H9 (cell line): ENCODE results near the gene FAM32A. TPM values are rescaled to one million over a fixed set of nuclear protein-coding genes. Genes with fewer than 3 reads are reported as not detected.

Source experiments
- DNase-seq: peaks from one replicate; pipeline ENCODE4 v3.0.0-alpha.2; 2017
- H2AFZ ChIP-seq: one replicate; pipeline ENCODE4 v1.6.1; 2013; ENCODE audit warnings: mild to moderate bottlenecking, low read length, control low read depth, moderate library complexity
- H2AK5ac ChIP-seq: 2 replicates; pipeline ENCODE4 v1.6.1; 2013; ENCODE audit warnings: low read length, control low read depth, mixed read lengths; ENCODE audit not compliant: insufficient read length
- H2BK120ac ChIP-seq: one replicate; pipeline ENCODE4 v1.6.1; 2013; ENCODE audit warnings: low read depth, mild to moderate bottlenecking, low read length, control low read depth, inconsistent platforms; ENCODE audit not compliant: poor library complexity, severe bottlenecking
- H2BK12ac ChIP-seq: 2 replicates; pipeline ENCODE4 v1.6.1; 2013; ENCODE audit warnings: low read length, control low read depth, mixed read lengths, low read depth; ENCODE audit not compliant: insufficient read length
- H2BK15ac ChIP-seq: 2 replicates; pipeline ENCODE4 v1.6.1; 2013; ENCODE audit warnings: low read depth, low read length, control low read depth
- H2BK20ac ChIP-seq: one replicate; pipeline ENCODE4 v1.6.1; 2013; ENCODE audit warnings: low read depth, mild to moderate bottlenecking, low read length, control low read depth, inconsistent platforms; ENCODE audit not compliant: poor library complexity, severe bottlenecking
- H2BK5ac ChIP-seq: 2 replicates; pipeline ENCODE4 v1.6.1; 2013; ENCODE audit warnings: low read length, control low read depth, mixed read lengths; ENCODE audit not compliant: insufficient read length
- H3K14ac ChIP-seq: 2 replicates; pipeline ENCODE4 v1.6.1; 2013; ENCODE audit warnings: low read length, control low read depth; ENCODE audit not compliant: insufficient read depth
- H3K18ac ChIP-seq: 2 replicates; pipeline ENCODE4 v1.6.1; 2013; ENCODE audit warnings: low read depth, mild to moderate bottlenecking, mixed read lengths, low read length, control low read depth; ENCODE audit not compliant: insufficient read length
- H3K23ac ChIP-seq: 2 replicates; pipeline ENCODE4 v1.6.1; 2013; ENCODE audit warnings: low read length, control low read depth, mixed read lengths, low read depth; ENCODE audit not compliant: insufficient read length
- H3K23me2 ChIP-seq: 2 replicates; pipeline ENCODE4 v1.6.1; 2013; ENCODE audit warnings: low read depth, mild to moderate bottlenecking, mixed read lengths, low read length, control low read depth; ENCODE audit not compliant: insufficient read length, poor library complexity, severe bottlenecking
- H3K27ac ChIP-seq: 2 replicates; pipeline ENCODE4 v1.5.1; 2013; ENCODE audit warnings: low read length, control low read depth, mixed read lengths, low read depth; ENCODE audit not compliant: insufficient read length
- H3K27me3 ChIP-seq: 2 replicates; pipeline ENCODE4 v1.6.1; 2013; ENCODE audit warnings: low read length, control low read depth, inconsistent platforms; ENCODE audit not compliant: insufficient read depth
- H3K4ac ChIP-seq: 2 replicates; pipeline ENCODE4 v1.6.1; 2013; ENCODE audit warnings: low read depth, mild to moderate bottlenecking, control low read depth, inconsistent platforms, low read length, moderate library complexity
- H3K4me1 ChIP-seq: 2 replicates; pipeline ENCODE4 v1.6.1; 2013; ENCODE audit warnings: low read length, control low read depth, inconsistent platforms; ENCODE audit not compliant: insufficient read depth
- H3K4me2 ChIP-seq: 2 replicates; pipeline ENCODE4 v1.6.1; 2013; ENCODE audit warnings: low read length, control low read depth, mixed read lengths; ENCODE audit not compliant: insufficient read length, insufficient read depth
- H3K56ac ChIP-seq: 2 replicates; pipeline ENCODE4 v1.6.1; 2013; ENCODE audit warnings: low read depth, mild to moderate bottlenecking, mixed read lengths, low read length, control low read depth; ENCODE audit not compliant: insufficient read length
- H3K79me1 ChIP-seq: 2 replicates; pipeline ENCODE4 v1.6.1; 2013; ENCODE audit warnings: low read depth, mild to moderate bottlenecking, moderate library complexity, low read length, control low read depth, inconsistent platforms; ENCODE audit not compliant: insufficient read depth, poor library complexity, severe bottlenecking
- H3K79me2 ChIP-seq: 2 replicates; pipeline ENCODE4 v1.6.1; 2013; ENCODE audit warnings: low read length, control low read depth, inconsistent platforms; ENCODE audit not compliant: insufficient read depth
- H3K9ac ChIP-seq: 2 replicates; pipeline ENCODE4 v1.6.1; 2013; ENCODE audit warnings: low read length, control low read depth, mixed read lengths; ENCODE audit not compliant: insufficient read length; ENCODE audit errors: extremely low read depth
- H3K9me3 ChIP-seq: one replicate; pipeline ENCODE4 v1.6.1; 2013; ENCODE audit warnings: low read depth, low read length, inconsistent platforms; ENCODE audit not compliant: control insufficient read depth
- H3T11ph ChIP-seq: one replicate; pipeline ENCODE4 v1.6.1; 2013; ENCODE audit warnings: mild to moderate bottlenecking, low read length, control low read depth, inconsistent platforms
- H4K20me1 ChIP-seq: one replicate; pipeline ENCODE4 v1.6.1; 2013; ENCODE audit not compliant: control insufficient read depth, insufficient read length, insufficient read depth
- H4K5ac ChIP-seq: 2 replicates; pipeline ENCODE4 v1.6.1; 2013; ENCODE audit warnings: low read depth, mild to moderate bottlenecking, mixed read lengths, low read length, control low read depth; ENCODE audit not compliant: insufficient read length
- H4K8ac ChIP-seq: replicated peaks from 2 replicates; pipeline ENCODE4 v1.6.1; 2013; ENCODE audit warnings: low read length, control low read depth, mixed read lengths, low read depth; ENCODE audit not compliant: insufficient read length
- H4K91ac ChIP-seq: 2 replicates; pipeline ENCODE4 v1.6.1; 2013; ENCODE audit warnings: low read depth, mild to moderate bottlenecking, moderate library complexity, mixed read lengths, low read length, control low read depth; ENCODE audit not compliant: insufficient read length
- H3K27ac Mint-ChIP-seq, 3 experiments: 2 replicates in 2 of 3; 3 replicates in 1 of 3; pipeline ENCODE4 v1.8.0; 2020 to 2021; ENCODE audit warnings: mixed read lengths in 3 of 3, mild to moderate bottlenecking in 1 of 3, moderate library complexity in 1 of 3
- H3K27me3 Mint-ChIP-seq: 2 replicates; pipeline ENCODE4 v1.8.0; 2021; ENCODE audit warnings: low read depth, mild to moderate bottlenecking, moderate library complexity, mixed read lengths
- H3K36me3 Mint-ChIP-seq, 3 experiments: 2 replicates in 2 of 3; 3 replicates in 1 of 3; pipeline ENCODE4 v1.8.0; 2020 to 2021; ENCODE audit warnings: low read depth in 3 of 3, mixed read lengths in 3 of 3; ENCODE audit not compliant: insufficient read depth in 1 of 3
- H3K4me1 Mint-ChIP-seq, 2 experiments: 2 replicates each; pipeline ENCODE4 v1.8.0; 2020; ENCODE audit warnings: mixed read lengths in 2 of 2
- H3K4me3 Mint-ChIP-seq, 2 experiments: 2 replicates in 1 of 2; 3 replicates in 1 of 2; pipeline ENCODE4 v1.8.0; 2020 to 2021; ENCODE audit warnings: mild to moderate bottlenecking in 2 of 2, mixed read lengths in 2 of 2, moderate library complexity in 1 of 2
- H3K9me3 Mint-ChIP-seq, 2 experiments: 2 replicates in 1 of 2; 3 replicates in 1 of 2; pipeline ENCODE4 v1.8.0; 2020; ENCODE audit warnings: mild to moderate bottlenecking in 2 of 2, mixed read lengths in 2 of 2, moderate library complexity in 1 of 2
- WGBS: extraction: QIAGEN DNeasy Blood & Tissue Kit; methylation state at CpG from one replicate; pipeline ENCODE4 v1.1.7; 2013; ENCODE audit warnings: missing lambda C conversion rate, low lambda C conversion rate, mixed read lengths; ENCODE audit not compliant: insufficient read length; ENCODE audit errors: extremely low coverage; 5-methylcytosine and 5-hydroxymethylcytosine counted together
- total RNA-seq: library from RNA; stranded (reverse); gene quantifications from 2 replicates; pipeline ENCODE4 v1.2.1, GENCODE V29; 2021
- TF ChIP-seq, protein P1 (sequence below): fragments of 200-600 bp; sonication (generic); conservative IDR thresholded peaks from 3 replicates; pipeline ENCODE4 v1.8.0; 2021; ENCODE audit warnings: antibody characterized with exemption, mild to moderate bottlenecking

The FAM32A gene
- total RNA-seq, 1 experiment from 2014 or later: 91.9 TPM

DNA sequence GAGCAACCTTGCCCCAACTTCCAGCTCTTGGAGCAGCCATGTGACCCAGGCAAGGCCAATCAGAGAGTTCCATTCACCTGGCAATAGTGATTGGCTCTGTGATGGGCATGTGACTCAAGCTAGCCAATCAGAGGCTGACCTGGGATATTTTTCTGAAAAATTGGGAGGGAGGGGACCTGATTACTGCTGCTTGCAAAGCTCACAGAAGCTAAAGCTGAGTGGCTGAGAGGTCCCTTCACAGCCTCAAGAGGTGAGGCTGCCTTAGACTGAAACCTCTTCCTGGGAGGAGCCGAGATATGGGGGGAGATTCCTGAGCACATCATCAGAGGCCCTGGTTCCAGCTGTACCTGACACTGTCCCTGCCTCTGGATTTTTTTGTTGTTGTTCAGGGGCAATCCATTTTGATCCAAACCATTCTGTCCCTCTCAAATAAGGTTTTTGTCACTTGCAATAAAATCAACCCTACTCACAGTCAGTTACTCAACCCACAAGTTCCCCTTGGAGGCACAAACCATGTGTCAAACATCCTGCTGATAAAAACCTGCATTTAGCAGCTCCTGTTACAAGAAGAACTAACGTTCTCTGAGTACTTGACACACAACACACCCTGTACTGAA lies 16.6 kb upstream of the FAM32A start:
- H4K5ac ChIP-seq: no peak overlapping the region
- TF ChIP-seq, protein P1, sequence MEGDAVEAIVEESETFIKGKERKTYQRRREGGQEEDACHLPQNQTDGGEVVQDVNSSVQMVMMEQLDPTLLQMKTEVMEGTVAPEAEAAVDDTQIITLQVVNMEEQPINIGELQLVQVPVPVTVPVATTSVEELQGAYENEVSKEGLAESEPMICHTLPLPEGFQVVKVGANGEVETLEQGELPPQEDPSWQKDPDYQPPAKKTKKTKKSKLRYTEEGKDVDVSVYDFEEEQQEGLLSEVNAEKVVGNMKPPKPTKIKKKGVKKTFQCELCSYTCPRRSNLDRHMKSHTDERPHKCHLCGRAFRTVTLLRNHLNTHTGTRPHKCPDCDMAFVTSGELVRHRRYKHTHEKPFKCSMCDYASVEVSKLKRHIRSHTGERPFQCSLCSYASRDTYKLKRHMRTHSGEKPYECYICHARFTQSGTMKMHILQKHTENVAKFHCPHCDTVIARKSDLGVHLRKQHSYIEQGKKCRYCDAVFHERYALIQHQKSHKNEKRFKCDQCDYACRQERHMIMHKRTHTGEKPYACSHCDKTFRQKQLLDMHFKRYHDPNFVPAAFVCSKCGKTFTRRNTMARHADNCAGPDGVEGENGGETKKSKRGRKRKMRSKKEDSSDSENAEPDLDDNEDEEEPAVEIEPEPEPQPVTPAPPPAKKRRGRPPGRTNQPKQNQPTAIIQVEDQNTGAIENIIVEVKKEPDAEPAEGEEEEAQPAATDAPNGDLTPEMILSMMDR: no peak
- H3K18ac ChIP-seq: no peak overlapping the region
- no peaks in the 10 kb centered on the region for H3K4me1 ChIP-seq
- H3K9me3 ChIP-seq: no peaks in the 10 kb centered on the region
- no peak overlapping the region for H3K27ac ChIP-seq
- H2BK12ac ChIP-seq: no peak overlapping the region
- H2BK20ac ChIP-seq: no peak overlapping the region
- Mint-ChIP-seq H3K36me3 (no peaks in the 10 kb centered on the region), H3K9me3 (peaks cover 0 to 7% of the 10 kb centered on the region in 2 experiments; a peak in 1 of 5 replicates), H3K27ac (no peak overlapping the region), H3K27me3 (peaks cover 3% of the 10 kb centered on the region), H3K4me3 (peak overlapping the region in 1 of 2 experiments; percentile 55; a peak in 1 of 5 replicates), H3K4me1 (no peaks in the 10 kb centered on the region)
- WGBS: no CpG with 5 or more reads among the region's 2 CpGs
- no peak overlapping the region for H3K56ac ChIP-seq
- H3K79me1 ChIP-seq: no peaks in the 10 kb centered on the region
- no peaks in the 10 kb centered on the region for H3K23me2 ChIP-seq
- no peak overlapping the region for H2BK5ac ChIP-seq
- H3K14ac ChIP-seq: no peak overlapping the region
- DNase-seq: no peak
- no peak overlapping the region for H3K4ac ChIP-seq
- no peak overlapping the region for H2AFZ ChIP-seq
- H4K8ac ChIP-seq: no peak overlapping the region
- no peak overlapping the region for H3K9ac ChIP-seq
- H2BK120ac ChIP-seq: no peak overlapping the region
- no peak overlapping the region for H3K4me2 ChIP-seq
- no peak overlapping the region for H4K91ac ChIP-seq
- no peak overlapping the region for H2AK5ac ChIP-seq
- no peak overlapping the region for H2BK15ac ChIP-seq
- H3T11ph ChIP-seq: no peak overlapping the region
- no peaks in the 10 kb centered on the region for H3K27me3 ChIP-seq
- H4K20me1 ChIP-seq: no peaks in the 10 kb centered on the region
- no peak overlapping the region for H3K23ac ChIP-seq
- H3K79me2 ChIP-seq: no peaks in the 10 kb centered on the region
